ENCODE data around the gene PLXNA4. TPM values are rescaled to one million over a fixed set of nuclear protein-coding genes. Genes with fewer than 3 reads are reported as not detected.

PLXNA4 gene
- polyA plus RNA-seq, 2 of the 4 experiments (the other 2 are of a cell fraction): 0.12 to 0.34 TPM

- H3K4me3 ChIP-seq: no peak overlapping the region
- TF ChIP-seq ZFP36 (IDR thresholded peaks at IDR 0.05; ENCODE audit: borderline replicate concordance, partially characterized antibody) (no peak), REST (IDR thresholded peaks at IDR 0.05) (no peak), HEYL (CRISPR knock-in tag; IDR thresholded peaks at IDR 0.05) (no peak), CBX2 (IDR thresholded peaks at IDR 0.05; ENCODE audit: borderline replicate concordance, low read depth) (no peak), CEBPB (IDR thresholded peaks at IDR 0.05) (no peak), CBX8 (IDR thresholded peaks at IDR 0.05) (no peak), KDM5A (IDR thresholded peaks at IDR 0.05) (no peak), ZSCAN20 (CRISPR knock-in tag; IDR thresholded peaks at IDR 0.05) (no peak), MYC (IDR thresholded peaks at IDR 0.05; ENCODE audit: borderline replicate concordance, low read length) (no peak), ELK1 (IDR thresholded peaks at IDR 0.05; ENCODE audit: low read depth, low read length) (no peak), ESRRA (IDR thresholded peaks at IDR 0.05; ENCODE audit: borderline replicate concordance, low read length) (no peak), MAZ (IDR thresholded peaks at IDR 0.05; ENCODE audit: borderline replicate concordance, low read depth, low read length) (no peak), RNF2 (IDR thresholded peaks at IDR 0.05; ENCODE audit: borderline replicate concordance, low read depth) (no peak), JUN (IDR thresholded peaks at IDR 0.05) (no peak), CTCF (IDR thresholded peaks at IDR 0.05) (no peak)
- ATAC-seq: no peak
- DNase-seq (ENCODE audit: low read depth in 1 of 2, low spot score in 1 of 2): no peak
- 18% methylated on average over 1 of the region's 1 CpG for WGBS (ENCODE audit: missing lambda C conversion rate)
- no peaks in the 10 kb centered on the region for H3K9me3 ChIP-seq
- ChIA-PET CTCF (interaction anchor here (2.1 kb wide), 1 partner anchor 17 kb away, joined by 5 read pairs; no protein-coding TSS in a partner anchor), POLR2A (no interaction called here)
- H3K27ac ChIP-seq: no peak overlapping the region
- no peak overlapping the region for H3K4me2 ChIP-seq
- no peak for FAIRE-seq
- no peaks in the 10 kb centered on the region for H3K4me1 ChIP-seq
Measured at GRCh38 chr7:132450696-132451095, 125.6 kb downstream of the PLXNA4 start.

GRCh38 chr7:132450188-132450587, 126.1 kb downstream of the PLXNA4 start:
- FAIRE-seq: no peak
- H3K4me2 ChIP-seq: no peak overlapping the region
- no peak overlapping the region for H3K4me3 ChIP-seq
- H3K4me1 ChIP-seq: no peaks in the 10 kb centered on the region
- no peak for DNase-seq (ENCODE audit: low read depth in 1 of 2, low spot score in 1 of 2)
- TF ChIP-seq HOXB13 (CRISPR knock-in tag; IDR thresholded peaks at IDR 0.05; ENCODE audit: low read depth): no peak
- TF ChIP-seq RNF2 (IDR thresholded peaks at IDR 0.05; ENCODE audit: borderline replicate concordance, low read depth): no peak
- TF ChIP-seq MAFK (IDR thresholded peaks at IDR 0.05; ENCODE audit: partially characterized antibody): no peak
- H3K9me3 ChIP-seq: no peaks in the 10 kb centered on the region
- H3K27ac ChIP-seq: no peak overlapping the region
- no peak for ATAC-seq
- CTCF ChIA-PET: interaction anchor here (2.1 kb wide), 1 partner anchor 17 kb away, joined by 5 read pairs; no protein-coding TSS in a partner anchor
- POLR2A ChIA-PET: no interaction called here
- 10% methylated on average over 4 of the region's 4 CpGs for WGBS (ENCODE audit: missing lambda C conversion rate)

Measured in A549 (cell line).